ENCODE results near the gene CTPS1. TPM values are rescaled to one million over a fixed set of nuclear protein-coding genes. Genes with fewer than 3 reads are reported as not detected.

The CTPS1 gene
- total RNA-seq, 4 donors from 2014 or later, result 9.5 to 24.3 (median 14.7) TPM

DNA sequence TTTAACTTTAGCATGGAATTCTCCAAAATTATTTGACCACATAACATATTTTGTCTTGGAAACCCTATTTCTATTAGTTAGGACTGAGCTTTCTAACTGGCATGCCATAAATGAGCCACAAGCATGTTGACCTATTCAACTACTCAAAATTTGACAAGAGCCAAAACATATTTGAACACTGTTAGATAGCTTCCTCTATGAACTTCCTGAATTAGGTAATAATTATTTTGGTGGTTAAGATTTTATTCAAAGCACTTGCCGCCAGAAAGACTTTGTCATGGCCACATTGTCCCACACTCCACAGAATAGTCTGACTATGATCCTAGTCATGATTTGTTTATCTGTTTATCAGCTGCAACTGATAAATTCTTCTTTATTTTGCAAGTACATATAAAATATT lies 23.1 kb upstream of the CTPS1 start:
- in situ Hi-C loops (cut with MboI; ENCODE audit: low sequenced_read_pairs in 4 of 4) (loop anchor here (10.0 kb wide), 3 partner anchors 112 to 342 kb away; no protein-coding TSS in a partner anchor), intact Hi-C loops (cut with DNase I; ENCODE audit: low total_unique reads) (no loop called here)
- Histone ChIP-seq H3K9me3 (no peaks in the 10 kb centered on the region), H3K4me1 (no peaks in the 10 kb centered on the region), H3K27me3 (no peaks in the 10 kb centered on the region), H3K4me3 (no peak overlapping the region), H3K36me3 (no peaks in the 10 kb centered on the region), H3K27ac (no peak overlapping the region)
- no peak for ATAC-seq
- DNase-seq, result no peak
- TF ChIP-seq, protein P1, sequence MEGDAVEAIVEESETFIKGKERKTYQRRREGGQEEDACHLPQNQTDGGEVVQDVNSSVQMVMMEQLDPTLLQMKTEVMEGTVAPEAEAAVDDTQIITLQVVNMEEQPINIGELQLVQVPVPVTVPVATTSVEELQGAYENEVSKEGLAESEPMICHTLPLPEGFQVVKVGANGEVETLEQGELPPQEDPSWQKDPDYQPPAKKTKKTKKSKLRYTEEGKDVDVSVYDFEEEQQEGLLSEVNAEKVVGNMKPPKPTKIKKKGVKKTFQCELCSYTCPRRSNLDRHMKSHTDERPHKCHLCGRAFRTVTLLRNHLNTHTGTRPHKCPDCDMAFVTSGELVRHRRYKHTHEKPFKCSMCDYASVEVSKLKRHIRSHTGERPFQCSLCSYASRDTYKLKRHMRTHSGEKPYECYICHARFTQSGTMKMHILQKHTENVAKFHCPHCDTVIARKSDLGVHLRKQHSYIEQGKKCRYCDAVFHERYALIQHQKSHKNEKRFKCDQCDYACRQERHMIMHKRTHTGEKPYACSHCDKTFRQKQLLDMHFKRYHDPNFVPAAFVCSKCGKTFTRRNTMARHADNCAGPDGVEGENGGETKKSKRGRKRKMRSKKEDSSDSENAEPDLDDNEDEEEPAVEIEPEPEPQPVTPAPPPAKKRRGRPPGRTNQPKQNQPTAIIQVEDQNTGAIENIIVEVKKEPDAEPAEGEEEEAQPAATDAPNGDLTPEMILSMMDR (IDR thresholded peaks at IDR 0.05 in 4 of 5, conservative IDR thresholded peaks at IDR 0.05 in 1 of 5), result no peak
- TF ChIP-seq POLR2A (IDR thresholded peaks at IDR 0.05), result no peak

- no peaks in the 10 kb centered on the region for H3K27me3 ChIP-seq
- no peak for ATAC-seq
- TF ChIP-seq POLR2A (IDR thresholded peaks at IDR 0.05), result no peak
- TF ChIP-seq, protein P1 (IDR thresholded peaks at IDR 0.05 in 4 of 5, conservative IDR thresholded peaks at IDR 0.05 in 1 of 5), result no peak
- H3K27ac ChIP-seq, result no peak overlapping the region
- in situ Hi-C loops (cut with MboI; ENCODE audit: low sequenced_read_pairs in 4 of 4) (loop anchor here (10.0 kb wide), 3 partner anchors 113 to 343 kb away; no protein-coding TSS in a partner anchor), intact Hi-C loops (cut with DNase I; ENCODE audit: low total_unique reads) (no loop called here)
- no peak overlapping the region for H3K4me3 ChIP-seq
- no peaks in the 10 kb centered on the region for H3K36me3 ChIP-seq
- no peaks in the 10 kb centered on the region for H3K4me1 ChIP-seq
- no peak for DNase-seq
- no peaks in the 10 kb centered on the region for H3K9me3 ChIP-seq
Measured at GRCh38 chr1:40958210-40958609, 21.3 kb upstream of the CTPS1 start.

- intact Hi-C loops (cut with DNase I; ENCODE audit: low total_unique reads), result no loop called here
- DNase-seq, result no peak
- in situ Hi-C loops (cut with MboI; ENCODE audit: low sequenced_read_pairs in 4 of 4), result no loop called here
- Histone ChIP-seq H3K27ac (no peak overlapping the region), H3K4me3 (no peak overlapping the region), H3K9me3 (no peaks in the 10 kb centered on the region), H3K4me1 (no peaks in the 10 kb centered on the region), H3K27me3 (no peaks in the 10 kb centered on the region), H3K36me3 (no peaks in the 10 kb centered on the region)
- TF ChIP-seq POLR2A (IDR thresholded peaks at IDR 0.05), result no peak
- TF ChIP-seq, protein P1 (IDR thresholded peaks at IDR 0.05 in 4 of 5, conservative IDR thresholded peaks at IDR 0.05 in 1 of 5), result no peak
- no peak for ATAC-seq
Measured at GRCh38 chr1:40965531-40965930, 14.0 kb upstream of the CTPS1 start.

DNA sequence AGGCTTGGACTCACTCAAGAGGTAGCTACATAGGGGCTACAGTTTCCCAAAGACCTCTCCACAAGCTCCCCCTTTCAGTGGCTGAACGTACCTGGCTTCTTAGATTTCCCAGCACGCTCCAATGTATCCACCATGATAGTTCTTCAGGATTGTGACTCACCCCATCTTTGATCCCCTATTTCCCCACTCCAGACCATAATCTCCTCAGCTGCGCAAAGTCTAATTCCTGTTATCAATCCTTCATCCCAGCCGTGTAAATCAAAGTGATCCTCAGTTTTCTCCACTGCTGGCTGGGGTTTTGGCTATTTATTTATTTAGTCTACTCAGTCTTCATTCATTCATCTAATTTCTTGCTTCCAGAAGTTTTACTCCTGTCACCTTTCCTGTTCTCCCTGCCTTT lies 13.1 kb upstream of the CTPS1 start:
- Histone ChIP-seq H3K36me3 (no peaks in the 10 kb centered on the region), H3K4me1 (no peaks in the 10 kb centered on the region), H3K9me3 (no peaks in the 10 kb centered on the region), H3K4me3 (no peak overlapping the region), H3K27ac (no peak overlapping the region), H3K27me3 (no peaks in the 10 kb centered on the region)
- TF ChIP-seq POLR2A (IDR thresholded peaks at IDR 0.05), result no peak
- TF ChIP-seq, protein P1 (IDR thresholded peaks at IDR 0.05 in 4 of 5, conservative IDR thresholded peaks at IDR 0.05 in 1 of 5), result no peak
- DNase-seq (no peak), ATAC-seq (no peak)
- intact Hi-C loops (cut with DNase I; ENCODE audit: low total_unique reads) (no loop called here), in situ Hi-C loops (cut with MboI; ENCODE audit: low sequenced_read_pairs in 4 of 4) (no loop called here)

DNA sequence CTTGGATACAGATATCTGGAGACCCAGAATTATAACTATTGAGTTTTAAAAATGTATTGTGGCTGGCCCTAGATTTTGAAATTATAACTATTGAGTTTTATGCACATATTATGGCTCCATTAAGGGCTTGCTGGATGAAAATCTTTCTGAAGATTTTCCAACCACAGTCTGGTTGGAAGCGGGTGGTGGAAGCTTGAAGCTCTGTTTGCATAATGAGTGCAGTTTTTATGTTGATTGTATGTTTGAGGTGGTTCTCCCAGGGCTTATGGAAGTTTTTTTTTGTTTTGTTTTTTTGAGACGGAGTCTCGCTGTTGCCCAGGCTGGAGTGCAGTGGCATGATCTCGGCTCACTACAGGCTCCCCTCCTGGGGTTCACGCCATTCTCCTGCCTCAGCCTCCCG lies 10.1 kb upstream of the CTPS1 start:
- in situ Hi-C loops (cut with MboI; ENCODE audit: low sequenced_read_pairs in 4 of 4) (no loop called here), intact Hi-C loops (cut with DNase I; ENCODE audit: low total_unique reads) (no loop called here)
- no peak overlapping the region for H3K4me3 ChIP-seq
- TF ChIP-seq, protein P1 (IDR thresholded peaks at IDR 0.05 in 4 of 5, conservative IDR thresholded peaks at IDR 0.05 in 1 of 5), result no peak
- TF ChIP-seq POLR2A (IDR thresholded peaks at IDR 0.05), result no peak
- ATAC-seq (no peak), DNase-seq (no peak)
- no peaks in the 10 kb centered on the region for H3K4me1 ChIP-seq
- H3K9me3 ChIP-seq, result no peaks in the 10 kb centered on the region
- no peaks in the 10 kb centered on the region for H3K36me3 ChIP-seq
- H3K27me3 ChIP-seq, result no peaks in the 10 kb centered on the region
- no peak overlapping the region for H3K27ac ChIP-seq

Data from gastrocnemius medialis (tissue), 4 donors.